ENCODE measurements around the gene P2RY11. TPM values are rescaled to one million over a fixed set of nuclear protein-coding genes. Genes with fewer than 3 reads are reported as not detected.

The P2RY11 gene, protein sequence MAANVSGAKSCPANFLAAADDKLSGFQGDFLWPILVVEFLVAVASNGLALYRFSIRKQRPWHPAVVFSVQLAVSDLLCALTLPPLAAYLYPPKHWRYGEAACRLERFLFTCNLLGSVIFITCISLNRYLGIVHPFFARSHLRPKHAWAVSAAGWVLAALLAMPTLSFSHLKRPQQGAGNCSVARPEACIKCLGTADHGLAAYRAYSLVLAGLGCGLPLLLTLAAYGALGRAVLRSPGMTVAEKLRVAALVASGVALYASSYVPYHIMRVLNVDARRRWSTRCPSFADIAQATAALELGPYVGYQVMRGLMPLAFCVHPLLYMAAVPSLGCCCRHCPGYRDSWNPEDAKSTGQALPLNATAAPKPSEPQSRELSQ
- 14.4 TPM for polyA plus RNA-seq
- long read RNA-seq, donor 1 = 0 reads
- long read RNA-seq, donor 2 = 0 reads
- long read RNA-seq, donor 3 = 0 reads
- long read RNA-seq, donor 4, partial matches to known transcripts = 10 of 28 reads
- long read RNA-seq, donor 4, other reads (novel, unspliced or antisense) = 18 of 28 reads
- long read RNA-seq, donor 5 = 0 reads
- long read RNA-seq, donor 6, partial matches to known transcripts = 0 of 1 reads
- long read RNA-seq, donor 6, other reads (novel, unspliced or antisense) = 0 of 1 reads
- long read RNA-seq, donor 7, partial matches to known transcripts = 52 of 95 reads
- long read RNA-seq, donor 7, other reads (novel, unspliced or antisense) = 43 of 95 reads
- long read RNA-seq, donor 8 = 0 reads
- long read RNA-seq, donor 9 = 0 reads
- long read RNA-seq, donor 10, partial matches to known transcripts = 0 of 1 reads
- long read RNA-seq, donor 10, other reads (novel, unspliced or antisense) = 0 of 1 reads
- long read RNA-seq, donor 11 = 0 reads

DNA sequence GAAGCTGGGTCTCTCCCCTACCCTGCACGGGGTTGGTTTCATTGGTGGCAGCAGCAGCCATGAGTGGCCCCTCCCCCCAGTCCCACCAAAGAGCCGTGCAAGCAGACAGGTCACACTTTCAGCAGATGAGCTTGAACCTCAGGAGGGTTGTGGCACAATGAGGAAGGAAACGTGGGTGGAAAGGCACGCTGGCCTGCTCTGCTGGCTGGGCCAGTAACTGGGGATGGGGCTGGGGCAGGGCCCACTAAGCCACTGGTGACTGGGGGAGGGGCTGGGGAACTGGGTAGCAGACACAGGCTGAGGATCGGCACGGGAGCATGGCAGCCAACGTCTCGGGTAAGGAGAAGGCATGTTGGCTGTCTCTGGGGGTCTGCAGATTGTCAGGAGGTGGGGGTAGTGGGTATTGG, at the start of gene P2RY11:
Gene P2RY11, plus strand, starts transcription at position 289 of the 407 bp plus-strand sequence. Its CDS starts 29 bp downstream, at position 318.
- Histone ChIP-seq H3K27ac (ENCODE audit: low read length) (no peak within 1 kb of the TSS), H3K36me3 (ENCODE audit: control insufficient read depth, insufficient read depth, low read length) (peaks cover 67% of the 10 kb centered on the region), H3K9me3 (ENCODE audit: control insufficient read depth, low read depth, low read length) (no peaks in the 10 kb centered on the region), H3K4me1 (ENCODE audit: control insufficient read depth, insufficient read depth, low read length) (peaks cover 20% of the 10 kb centered on the region), H3K27me3 (ENCODE audit: control insufficient read depth, insufficient read depth, low read length) (no peaks in the 10 kb centered on the region), H3K4me3 (ENCODE audit: low read length) (no peak within 1 kb of the TSS)
- DNase-seq = no peak
- no CpG with 5 or more reads among the region's 8 CpGs for WGBS (ENCODE audit: insufficient coverage, low lambda C conversion rate)

DNA sequence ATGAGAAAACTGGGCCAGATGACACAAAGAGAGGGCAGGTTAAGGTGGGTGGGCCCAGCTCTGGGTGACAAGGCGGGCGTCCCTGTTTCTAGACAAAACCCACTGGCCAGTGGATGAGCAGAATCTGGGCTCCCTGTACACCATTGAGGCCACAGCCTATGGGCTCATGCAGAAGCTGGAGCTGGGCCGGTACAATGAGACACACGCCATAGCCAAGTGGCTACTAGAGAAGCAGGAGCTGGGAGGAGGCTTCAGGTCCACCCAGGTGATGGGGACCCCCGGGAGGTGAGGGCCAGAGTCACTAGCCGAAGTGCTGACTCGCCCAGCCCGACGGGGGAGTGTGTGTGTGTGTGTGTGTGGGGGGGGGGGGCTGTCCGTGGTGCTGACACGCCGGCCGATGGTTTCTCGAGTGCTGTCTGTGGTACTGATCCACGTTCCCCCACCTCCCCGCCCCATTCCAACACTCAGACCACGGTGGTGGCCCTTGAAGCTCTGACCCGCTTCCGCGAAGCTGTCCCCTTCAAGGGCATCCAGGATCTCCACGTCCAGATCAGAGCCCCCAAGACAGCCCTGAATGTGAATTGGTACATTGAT, 49.7 kb upstream of the P2RY11 start:
- WGBS (ENCODE audit: insufficient coverage, low lambda C conversion rate) = no CpG with 5 or more reads among the region's 21 CpGs
- Histone ChIP-seq H3K9me3 (ENCODE audit: control insufficient read depth, low read depth, low read length) (no peaks in the 10 kb centered on the region), H3K36me3 (ENCODE audit: control insufficient read depth, insufficient read depth, low read length) (no peaks in the 10 kb centered on the region), H3K27me3 (ENCODE audit: control insufficient read depth, insufficient read depth, low read length) (no peaks in the 10 kb centered on the region), H3K4me1 (ENCODE audit: control insufficient read depth, insufficient read depth, low read length) (no peaks in the 10 kb centered on the region), H3K4me3 (ENCODE audit: low read length) (no peak overlapping the region), H3K27ac (ENCODE audit: low read length) (no peak overlapping the region)
- DNase-seq = no peak

DNA sequence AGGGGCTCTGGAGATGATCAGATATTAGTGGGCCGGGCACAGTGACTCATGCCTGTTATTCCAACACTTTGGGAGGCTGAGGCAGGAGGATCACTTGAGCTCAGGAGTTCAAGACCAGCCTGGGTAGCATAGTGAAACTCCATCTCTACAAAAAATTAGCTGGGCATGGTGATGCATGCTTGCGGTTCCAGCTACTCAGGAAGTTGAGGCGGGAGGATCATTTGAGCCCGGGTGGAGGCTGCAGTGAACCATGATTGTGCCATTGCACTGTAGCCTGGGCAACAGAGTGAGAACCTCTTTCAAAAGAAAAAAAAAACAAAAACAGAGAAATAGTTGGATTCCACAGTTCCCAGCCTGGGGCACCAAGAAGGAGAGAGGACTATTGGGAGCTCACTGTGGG, 43.3 kb upstream of the P2RY11 start:
- Histone ChIP-seq H3K36me3 (ENCODE audit: control insufficient read depth, insufficient read depth, low read length) (no peaks in the 10 kb centered on the region), H3K4me1 (ENCODE audit: control insufficient read depth, insufficient read depth, low read length) (no peaks in the 10 kb centered on the region), H3K27me3 (ENCODE audit: control insufficient read depth, insufficient read depth, low read length) (no peaks in the 10 kb centered on the region), H3K4me3 (ENCODE audit: low read length) (no peak overlapping the region), H3K27ac (ENCODE audit: low read length) (no peak overlapping the region), H3K9me3 (ENCODE audit: control insufficient read depth, low read depth, low read length) (no peaks in the 10 kb centered on the region)
- DNase-seq = no peak
- WGBS (ENCODE audit: insufficient coverage, low lambda C conversion rate) = no CpG with 5 or more reads among the region's 4 CpGs

DNA sequence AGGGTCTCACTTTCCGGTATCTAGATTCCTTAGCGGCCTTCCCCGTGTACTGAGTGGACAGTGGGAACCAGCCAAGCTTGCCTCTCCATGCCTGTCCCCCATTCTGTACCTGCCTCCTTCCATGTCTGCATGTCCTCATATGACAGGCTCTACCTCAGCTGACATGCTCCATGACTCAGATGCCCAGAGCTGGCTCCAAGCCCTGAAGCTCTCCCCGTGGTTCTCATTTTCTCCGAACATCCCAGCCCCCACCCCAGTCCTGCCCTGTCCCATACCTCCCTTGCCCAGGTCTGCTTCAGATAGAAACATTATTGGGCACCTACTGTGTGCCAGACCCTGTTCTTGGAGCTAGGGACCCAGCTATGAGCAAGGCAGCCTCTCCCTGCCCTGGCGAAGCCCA, 42.4 kb upstream of the P2RY11 start:
- H3K36me3 ChIP-seq (ENCODE audit: control insufficient read depth, insufficient read depth, low read length) = no peaks in the 10 kb centered on the region
- H3K27ac ChIP-seq (ENCODE audit: low read length) = no peak overlapping the region
- DNase-seq = no peak
- no peaks in the 10 kb centered on the region for H3K27me3 ChIP-seq (ENCODE audit: control insufficient read depth, insufficient read depth, low read length)
- H3K4me1 ChIP-seq (ENCODE audit: control insufficient read depth, insufficient read depth, low read length) = no peaks in the 10 kb centered on the region
- no CpG with 5 or more reads among the region's 6 CpGs for WGBS (ENCODE audit: insufficient coverage, low lambda C conversion rate)
- no peak overlapping the region for H3K4me3 ChIP-seq (ENCODE audit: low read length)
- H3K9me3 ChIP-seq (ENCODE audit: control insufficient read depth, low read depth, low read length) = no peaks in the 10 kb centered on the region

DNA sequence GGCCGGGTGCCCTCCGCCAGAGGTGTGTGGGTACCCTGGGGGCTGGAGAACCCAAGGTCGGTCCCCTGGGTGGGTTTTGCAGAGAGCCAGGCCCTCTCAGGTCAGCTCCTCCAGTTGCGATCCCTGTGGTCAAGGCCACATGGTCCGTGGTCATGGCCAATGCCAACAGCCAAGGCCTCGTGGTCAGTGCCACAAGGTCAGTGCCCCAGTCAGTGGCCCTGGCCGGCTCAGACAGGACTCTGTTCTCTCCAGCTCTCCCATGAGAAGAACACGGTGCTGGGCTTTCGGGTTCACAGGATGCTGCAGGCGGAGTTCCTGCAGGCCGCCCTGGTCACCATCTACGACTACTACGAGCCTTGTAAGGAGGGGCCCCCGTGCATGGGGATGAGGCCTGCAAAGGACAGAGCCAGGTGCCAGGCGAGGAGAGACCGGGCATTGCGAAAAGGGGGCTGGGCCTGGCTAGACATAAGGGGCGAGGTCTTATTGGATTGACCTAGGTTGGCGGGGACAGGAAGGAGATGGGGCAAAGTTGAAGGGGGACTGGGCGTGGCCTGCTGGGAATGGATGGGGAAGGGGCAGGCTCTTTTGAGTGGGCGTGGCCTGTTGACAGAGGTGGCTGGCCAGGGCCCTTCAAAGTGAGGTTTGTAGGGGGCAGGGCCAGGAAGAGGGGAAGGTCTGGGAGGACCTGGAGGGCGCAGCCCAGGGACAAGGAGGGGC, 40.6 kb upstream of the P2RY11 start:
- Histone ChIP-seq H3K4me3 (ENCODE audit: low read length) (no peak overlapping the region), H3K9me3 (ENCODE audit: control insufficient read depth, low read depth, low read length) (no peaks in the 10 kb centered on the region), H3K27me3 (ENCODE audit: control insufficient read depth, insufficient read depth, low read length) (no peaks in the 10 kb centered on the region), H3K27ac (ENCODE audit: low read length) (no peak overlapping the region), H3K4me1 (ENCODE audit: control insufficient read depth, insufficient read depth, low read length) (no peaks in the 10 kb centered on the region), H3K36me3 (ENCODE audit: control insufficient read depth, insufficient read depth, low read length) (no peaks in the 10 kb centered on the region)
- 62% methylated on average over 3 of the region's 22 CpGs for WGBS (ENCODE audit: insufficient coverage, low lambda C conversion rate)
- DNase-seq = no peak

DNA sequence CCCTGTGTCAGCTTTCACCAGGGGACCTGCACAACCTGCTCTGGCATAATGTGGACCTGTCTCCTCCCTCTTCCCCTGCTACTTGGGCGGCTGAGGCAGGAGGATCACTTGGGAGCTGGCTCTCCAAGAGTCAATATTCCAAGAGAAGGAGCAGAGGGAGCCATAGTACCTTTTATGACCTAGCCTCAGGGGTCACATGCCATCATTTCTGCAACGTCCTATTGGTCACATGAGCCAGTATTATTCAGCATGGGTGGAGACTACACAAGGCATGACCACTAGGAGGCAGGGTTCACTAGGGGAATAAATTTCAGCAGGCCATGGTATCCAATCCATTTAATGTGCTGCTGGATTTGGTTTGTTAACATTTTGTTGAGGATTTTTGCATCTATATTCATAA, 37.3 kb upstream of the P2RY11 start:
- Histone ChIP-seq H3K27me3 (ENCODE audit: control insufficient read depth, insufficient read depth, low read length) (no peaks in the 10 kb centered on the region), H3K4me3 (ENCODE audit: low read length) (no peak overlapping the region), H3K9me3 (ENCODE audit: control insufficient read depth, low read depth, low read length) (peaks cover 3% of the 10 kb centered on the region), H3K27ac (ENCODE audit: low read length) (no peak overlapping the region), H3K4me1 (ENCODE audit: control insufficient read depth, insufficient read depth, low read length) (no peaks in the 10 kb centered on the region), H3K36me3 (ENCODE audit: control insufficient read depth, insufficient read depth, low read length) (no peaks in the 10 kb centered on the region)
- no peak for DNase-seq
- no CpG with 5 or more reads among the region's 2 CpGs for WGBS (ENCODE audit: insufficient coverage, low lambda C conversion rate)

DNA sequence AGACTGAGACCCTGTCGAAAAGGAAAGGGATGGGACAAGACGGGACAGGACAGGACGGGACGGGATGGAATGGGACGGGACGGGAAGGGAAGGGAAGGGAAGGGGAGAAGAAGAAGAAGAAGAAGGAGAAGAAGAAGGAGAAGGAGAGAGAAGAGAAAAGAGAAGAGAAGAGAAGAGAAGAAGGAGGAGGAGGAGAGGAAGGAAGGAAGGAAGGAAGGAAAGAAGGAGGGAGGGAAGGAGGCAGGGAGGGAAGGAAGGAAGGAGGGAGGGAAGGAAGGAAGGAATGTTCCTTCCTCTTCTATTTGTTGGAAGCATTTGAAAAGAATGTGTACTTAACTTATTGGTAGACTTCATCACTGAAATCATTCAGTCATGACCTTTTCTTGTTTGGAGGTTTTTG, 35.0 kb upstream of the P2RY11 start:
- no peak overlapping the region for H3K27ac ChIP-seq (ENCODE audit: low read length)
- WGBS (ENCODE audit: insufficient coverage, low lambda C conversion rate) = 75% methylated on average over 6 of the region's 6 CpGs
- no peak for DNase-seq
- no peaks in the 10 kb centered on the region for H3K27me3 ChIP-seq (ENCODE audit: control insufficient read depth, insufficient read depth, low read length)
- no peaks in the 10 kb centered on the region for H3K36me3 ChIP-seq (ENCODE audit: control insufficient read depth, insufficient read depth, low read length)
- H3K4me3 ChIP-seq (ENCODE audit: low read length) = no peak overlapping the region
- H3K9me3 ChIP-seq (ENCODE audit: control insufficient read depth, low read depth, low read length) = peaks cover 3% of the 10 kb centered on the region
- H3K4me1 ChIP-seq (ENCODE audit: control insufficient read depth, insufficient read depth, low read length) = no peaks in the 10 kb centered on the region

DNA sequence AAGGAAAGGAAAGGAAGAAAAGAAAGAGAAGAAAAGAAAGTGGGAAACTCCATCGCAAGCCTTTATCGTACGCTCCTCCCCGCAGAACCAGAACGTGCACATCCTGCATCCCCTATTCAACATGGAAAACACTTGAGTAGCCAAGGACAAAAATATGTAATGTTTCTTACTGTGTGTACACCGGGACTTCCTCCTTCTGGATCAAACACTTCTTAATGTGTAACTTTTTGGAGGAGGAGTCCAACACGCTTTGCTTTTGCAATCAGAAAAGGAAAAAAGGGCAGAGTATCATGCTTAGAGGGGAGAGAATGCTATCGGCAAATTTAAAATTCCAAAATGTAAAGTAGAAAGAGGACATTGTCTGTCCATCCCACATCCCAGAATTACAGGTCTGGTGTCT, 33.2 kb upstream of the P2RY11 start:
- Histone ChIP-seq H3K9me3 (ENCODE audit: control insufficient read depth, low read depth, low read length) (peaks cover 3% of the 10 kb centered on the region), H3K27ac (ENCODE audit: low read length) (no peak overlapping the region), H3K36me3 (ENCODE audit: control insufficient read depth, insufficient read depth, low read length) (no peaks in the 10 kb centered on the region), H3K4me1 (ENCODE audit: control insufficient read depth, insufficient read depth, low read length) (no peaks in the 10 kb centered on the region), H3K4me3 (ENCODE audit: low read length) (no peak overlapping the region), H3K27me3 (ENCODE audit: control insufficient read depth, insufficient read depth, low read length) (no peaks in the 10 kb centered on the region)
- WGBS (ENCODE audit: insufficient coverage, low lambda C conversion rate) = 43% methylated on average over 1 of the region's 8 CpGs
- DNase-seq = no peak

DNA sequence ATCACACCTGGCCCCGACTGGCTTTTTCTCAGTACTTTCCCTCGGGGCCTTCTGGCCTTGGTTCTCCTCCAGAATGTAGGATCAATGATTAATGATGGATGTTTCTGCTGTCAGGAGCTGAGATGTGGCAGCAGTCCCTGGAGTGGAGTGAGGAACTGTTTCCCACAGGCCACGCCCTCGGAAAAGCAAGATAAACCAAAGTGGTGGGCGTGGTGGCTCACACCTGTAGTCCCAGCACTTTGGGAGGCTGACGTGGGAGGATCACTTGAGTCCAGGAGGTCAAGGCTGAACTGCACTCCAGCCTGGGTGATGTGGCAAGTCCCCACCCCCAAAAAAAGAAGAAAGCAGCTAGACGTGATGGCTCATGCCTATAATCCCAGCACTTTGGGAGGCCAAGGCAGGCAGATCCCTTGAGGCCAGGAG, 32.5 kb upstream of the P2RY11 start:
- H3K36me3 ChIP-seq (ENCODE audit: control insufficient read depth, insufficient read depth, low read length) = no peaks in the 10 kb centered on the region
- no peak overlapping the region for H3K27ac ChIP-seq (ENCODE audit: low read length)
- H3K9me3 ChIP-seq (ENCODE audit: control insufficient read depth, low read depth, low read length) = peaks cover 3% of the 10 kb centered on the region
- no peak for DNase-seq
- H3K4me1 ChIP-seq (ENCODE audit: control insufficient read depth, insufficient read depth, low read length) = no peaks in the 10 kb centered on the region
- no peaks in the 10 kb centered on the region for H3K27me3 ChIP-seq (ENCODE audit: control insufficient read depth, insufficient read depth, low read length)
- WGBS (ENCODE audit: insufficient coverage, low lambda C conversion rate) = no CpG with 5 or more reads among the region's 7 CpGs
- no peak overlapping the region for H3K4me3 ChIP-seq (ENCODE audit: low read length)

DNA sequence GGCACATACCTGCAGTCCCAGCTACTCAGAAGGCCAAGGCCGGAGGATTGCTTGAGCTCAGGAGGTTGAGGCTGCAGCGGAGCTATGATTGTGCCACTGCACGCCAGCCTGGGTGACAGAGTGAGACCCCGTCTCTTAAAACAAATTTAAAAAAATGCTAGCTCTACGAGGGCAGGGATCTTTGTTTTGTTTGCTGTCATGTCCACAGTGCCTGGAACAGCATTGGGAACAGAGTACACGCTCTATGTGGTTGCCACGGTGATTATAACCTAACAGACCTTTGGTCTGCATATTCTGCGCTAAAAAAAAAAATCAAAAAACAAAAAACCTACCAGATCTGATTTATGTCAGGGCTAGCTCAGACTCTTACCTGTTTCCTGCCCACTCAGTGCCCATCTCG, 27.6 kb upstream of the P2RY11 start:
- Histone ChIP-seq H3K9me3 (ENCODE audit: control insufficient read depth, low read depth, low read length) (no peaks in the 10 kb centered on the region), H3K27ac (ENCODE audit: low read length) (no peak overlapping the region), H3K36me3 (ENCODE audit: control insufficient read depth, insufficient read depth, low read length) (peaks cover under 1% of the 10 kb centered on the region), H3K27me3 (ENCODE audit: control insufficient read depth, insufficient read depth, low read length) (no peaks in the 10 kb centered on the region), H3K4me3 (ENCODE audit: low read length) (no peak overlapping the region), H3K4me1 (ENCODE audit: control insufficient read depth, insufficient read depth, low read length) (no peaks in the 10 kb centered on the region)
- DNase-seq = no peak
- WGBS (ENCODE audit: insufficient coverage, low lambda C conversion rate) = no CpG with 5 or more reads among the region's 9 CpGs
